EH (cell line): Measurements from ENCODE around the gene UBE2D2.

Source experiments
- DNase-seq: peaks from one replicate; pipeline ENCODE4 v3.0.0-alpha.2; 2015; ENCODE audit warnings: low read depth

The UBE2D2 gene

DNA sequence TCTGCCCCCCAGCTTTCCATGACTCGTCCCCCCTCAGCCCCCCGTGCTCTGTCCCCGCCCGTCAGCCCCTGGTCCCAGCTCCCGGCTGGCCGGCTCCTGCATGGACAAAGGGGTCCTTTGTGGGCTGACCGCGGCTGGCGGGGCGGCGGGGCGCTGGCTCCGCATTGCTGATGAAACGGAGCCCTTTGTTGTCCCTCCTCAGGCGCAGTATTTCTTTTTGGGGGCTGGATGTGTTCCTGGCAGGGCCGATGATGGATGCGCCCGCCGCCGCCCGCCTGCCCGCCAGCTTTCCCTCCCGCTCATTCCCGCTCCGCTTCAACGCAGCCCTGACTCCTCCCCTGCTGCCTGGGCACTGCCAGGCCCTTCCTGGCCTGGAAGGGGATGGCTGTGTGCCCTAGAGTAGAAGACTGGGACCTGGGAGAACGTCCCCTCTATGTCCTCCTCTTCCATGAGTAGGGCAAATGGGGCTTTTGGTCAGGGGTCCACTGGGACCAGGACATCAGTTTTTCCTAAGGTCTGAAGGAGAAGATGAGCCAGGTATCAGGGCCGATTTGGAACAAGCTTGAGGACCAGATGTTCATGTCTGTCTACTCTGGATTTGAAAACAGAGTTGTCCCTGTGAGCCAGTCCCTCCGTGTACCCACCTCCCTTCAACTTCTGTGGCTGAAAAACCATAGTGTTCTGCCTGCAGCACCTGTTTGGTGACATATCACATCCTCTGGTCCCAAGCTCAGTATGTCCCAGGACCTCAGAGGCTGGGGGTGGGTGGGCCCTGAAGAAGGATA is 116.0 kb downstream of the UBE2D2 start:
- DNase-seq: no peak
